Measurements from ENCODE around the gene FIBCD1.

Gene FIBCD1

GRCh38 chr9:130908878-130909355 lies 30.1 kb downstream of the FIBCD1 start:
- ATAC-seq (no peak), DNase-seq (no peak)
- Mint-ChIP-seq H3K36me3 (ENCODE audit: low read depth) (no peaks in the 10 kb centered on the region), H3K4me3 (no peak overlapping the region), H3K27ac (no peak overlapping the region), H3K9me3 (no peaks in the 10 kb centered on the region), H3K27me3 (peaks cover 2% of the 10 kb centered on the region), H3K4me1 (no peaks in the 10 kb centered on the region)

GRCh38 chr9:130908146-130908877 lies 30.7 kb downstream of the FIBCD1 start:
- Mint-ChIP-seq H3K27ac (no peak overlapping the region), H3K4me3 (no peak overlapping the region), H3K27me3 (peaks cover 2% of the 10 kb centered on the region), H3K9me3 (no peaks in the 10 kb centered on the region), H3K4me1 (no peaks in the 10 kb centered on the region), H3K36me3 (ENCODE audit: low read depth) (no peaks in the 10 kb centered on the region)
- DNase-seq = no peak
- ATAC-seq = no peak

DNA sequence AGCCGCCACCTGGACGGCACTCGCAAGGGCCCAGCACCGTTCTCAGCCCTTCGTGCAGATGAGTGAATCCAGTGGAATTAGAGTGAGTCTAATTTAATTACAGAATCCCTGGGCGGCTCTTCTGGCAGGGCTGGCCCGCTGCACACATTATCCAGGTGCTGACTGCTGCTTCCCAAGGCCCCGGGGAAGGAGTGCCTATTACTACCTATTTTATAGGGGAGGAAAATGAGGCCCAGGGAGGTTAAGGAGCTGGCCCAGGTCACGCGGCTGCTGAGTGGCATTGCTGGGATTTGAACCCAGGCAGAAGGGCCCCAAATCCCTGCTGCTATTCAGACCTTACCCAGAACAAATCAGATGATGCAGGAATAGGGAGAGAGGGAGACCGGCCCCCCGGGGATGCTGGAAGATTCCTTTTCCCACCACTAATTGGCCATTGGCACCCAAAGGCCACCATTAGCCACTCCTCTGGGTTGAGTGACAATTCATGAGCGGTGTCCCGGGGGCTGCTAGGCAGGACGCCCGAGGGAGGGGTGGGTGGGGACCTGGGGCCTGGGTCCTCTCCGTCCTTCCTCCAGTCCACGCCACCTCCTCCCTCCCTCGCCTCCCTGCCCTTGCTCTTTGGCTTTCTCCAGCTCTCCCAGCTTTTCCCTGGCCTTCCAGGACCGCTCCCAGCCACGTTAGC lies 32.2 kb downstream of the FIBCD1 start:
- DNase-seq (no peak), ATAC-seq (no peak)
- no peaks in the 10 kb centered on the region for H3K36me3 Mint-ChIP-seq (ENCODE audit: low read depth)
- H3K4me3 Mint-ChIP-seq = no peak overlapping the region
- no peaks in the 10 kb centered on the region for H3K9me3 Mint-ChIP-seq
- no peak overlapping the region for H3K27ac Mint-ChIP-seq
- H3K4me1 Mint-ChIP-seq = no peaks in the 10 kb centered on the region
- H3K27me3 Mint-ChIP-seq = peaks cover 2% of the 10 kb centered on the region

GRCh38 chr9:130905902-130906734 lies 32.9 kb downstream of the FIBCD1 start:
- no peak for DNase-seq
- H3K36me3 Mint-ChIP-seq (ENCODE audit: low read depth) = no peaks in the 10 kb centered on the region
- ATAC-seq = no peak
- no peaks in the 10 kb centered on the region for H3K4me1 Mint-ChIP-seq
- H3K27ac Mint-ChIP-seq = no peak overlapping the region
- peaks cover 2% of the 10 kb centered on the region for H3K27me3 Mint-ChIP-seq
- no peaks in the 10 kb centered on the region for H3K9me3 Mint-ChIP-seq
- H3K4me3 Mint-ChIP-seq = no peak overlapping the region

DNA sequence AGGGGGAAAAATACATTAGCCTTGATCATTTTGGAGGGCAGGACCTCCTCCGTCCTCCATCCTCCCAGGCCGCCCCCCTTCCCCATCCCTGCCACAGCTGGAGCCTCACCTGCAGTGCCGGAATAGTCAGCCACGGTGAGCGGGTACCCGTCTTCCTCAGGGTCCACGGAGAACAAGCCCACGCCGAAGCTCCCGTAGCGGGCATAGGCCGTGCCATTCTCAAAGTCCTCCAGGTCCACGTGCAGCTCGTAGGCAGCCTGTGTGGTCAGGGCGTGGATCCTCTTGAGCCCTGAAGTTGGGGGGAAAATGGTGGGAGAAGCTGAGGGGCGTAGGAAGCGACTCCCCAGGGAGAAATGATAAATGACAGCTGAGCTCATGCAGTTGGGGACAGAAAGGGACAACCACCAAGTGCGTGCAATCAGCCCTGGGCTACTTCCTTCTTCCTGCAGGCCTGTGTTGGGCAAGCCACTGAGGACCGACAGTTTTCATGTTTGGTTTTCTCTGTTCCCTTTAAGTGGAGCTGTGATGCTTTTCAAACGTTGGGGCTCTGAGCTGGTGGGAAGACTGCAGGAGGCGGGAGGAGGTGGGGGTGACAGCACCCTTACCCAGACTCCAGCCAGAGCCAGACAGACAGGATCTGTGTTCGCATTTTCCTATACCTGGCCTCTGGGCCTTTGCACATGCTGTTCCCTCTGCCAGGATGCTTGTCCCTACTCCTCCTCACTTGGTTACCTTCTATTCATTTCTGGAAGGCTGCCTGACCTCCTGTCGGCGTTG lies 33.7 kb downstream of the FIBCD1 start:
- Mint-ChIP-seq H3K4me3 (no peak overlapping the region), H3K36me3 (ENCODE audit: low read depth) (no peaks in the 10 kb centered on the region), H3K4me1 (no peaks in the 10 kb centered on the region), H3K27me3 (peaks cover 2% of the 10 kb centered on the region), H3K9me3 (no peaks in the 10 kb centered on the region), H3K27ac (no peak overlapping the region)
- no peak for DNase-seq
- ATAC-seq = no peak

DNA sequence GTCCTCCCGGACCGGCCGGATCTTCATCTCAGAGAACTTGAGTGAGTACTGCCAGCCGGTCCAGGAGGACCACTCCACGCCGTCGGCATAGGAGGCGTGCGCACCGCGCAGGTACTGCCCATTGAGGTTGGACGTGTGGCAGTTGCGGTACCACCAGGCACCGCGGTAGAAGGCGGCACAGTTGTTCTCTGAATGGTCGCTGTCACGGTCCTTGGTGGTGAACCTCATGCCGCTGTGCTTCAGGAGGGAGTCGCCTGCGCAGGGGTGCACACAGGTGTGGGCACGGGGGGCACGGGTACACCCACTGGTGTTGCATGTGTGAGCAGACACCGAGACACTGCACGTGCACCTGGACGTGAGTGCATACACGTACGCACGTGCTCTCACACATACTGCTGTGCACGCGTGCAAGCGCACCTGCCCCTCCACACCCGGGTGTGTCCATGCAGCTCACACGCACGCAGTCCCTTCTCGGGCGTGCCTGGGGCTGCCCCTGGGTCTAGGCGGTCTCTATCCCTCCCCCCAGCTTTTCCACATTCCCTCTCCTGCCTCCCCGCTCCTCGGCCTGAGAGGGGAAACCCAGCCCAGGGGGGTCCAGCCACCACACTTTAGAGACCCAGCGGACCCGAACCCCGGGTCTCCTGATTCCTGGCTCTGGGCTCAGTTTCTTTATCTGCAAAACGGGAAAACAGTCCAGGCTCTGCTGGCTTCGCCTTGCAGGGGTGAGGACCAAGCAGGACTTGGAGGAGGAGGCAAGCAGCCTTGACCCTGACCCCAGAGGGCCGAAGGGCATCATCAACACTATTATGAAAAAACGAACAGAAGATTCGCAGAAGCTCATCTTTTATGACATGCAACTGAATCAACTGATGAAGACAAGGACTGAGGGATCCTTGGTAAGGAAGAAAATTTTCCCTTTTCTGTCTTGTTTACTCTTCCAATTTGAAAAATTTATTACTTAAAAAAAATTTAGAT lies 34.7 kb downstream of the FIBCD1 start:
- Mint-ChIP-seq H3K36me3 (ENCODE audit: low read depth) (no peaks in the 10 kb centered on the region), H3K9me3 (no peaks in the 10 kb centered on the region), H3K4me1 (no peaks in the 10 kb centered on the region), H3K27ac (no peak overlapping the region), H3K4me3 (no peak overlapping the region), H3K27me3 (peaks cover 6% of the 10 kb centered on the region)
- ATAC-seq = no peak
- no peak for DNase-seq

DNA sequence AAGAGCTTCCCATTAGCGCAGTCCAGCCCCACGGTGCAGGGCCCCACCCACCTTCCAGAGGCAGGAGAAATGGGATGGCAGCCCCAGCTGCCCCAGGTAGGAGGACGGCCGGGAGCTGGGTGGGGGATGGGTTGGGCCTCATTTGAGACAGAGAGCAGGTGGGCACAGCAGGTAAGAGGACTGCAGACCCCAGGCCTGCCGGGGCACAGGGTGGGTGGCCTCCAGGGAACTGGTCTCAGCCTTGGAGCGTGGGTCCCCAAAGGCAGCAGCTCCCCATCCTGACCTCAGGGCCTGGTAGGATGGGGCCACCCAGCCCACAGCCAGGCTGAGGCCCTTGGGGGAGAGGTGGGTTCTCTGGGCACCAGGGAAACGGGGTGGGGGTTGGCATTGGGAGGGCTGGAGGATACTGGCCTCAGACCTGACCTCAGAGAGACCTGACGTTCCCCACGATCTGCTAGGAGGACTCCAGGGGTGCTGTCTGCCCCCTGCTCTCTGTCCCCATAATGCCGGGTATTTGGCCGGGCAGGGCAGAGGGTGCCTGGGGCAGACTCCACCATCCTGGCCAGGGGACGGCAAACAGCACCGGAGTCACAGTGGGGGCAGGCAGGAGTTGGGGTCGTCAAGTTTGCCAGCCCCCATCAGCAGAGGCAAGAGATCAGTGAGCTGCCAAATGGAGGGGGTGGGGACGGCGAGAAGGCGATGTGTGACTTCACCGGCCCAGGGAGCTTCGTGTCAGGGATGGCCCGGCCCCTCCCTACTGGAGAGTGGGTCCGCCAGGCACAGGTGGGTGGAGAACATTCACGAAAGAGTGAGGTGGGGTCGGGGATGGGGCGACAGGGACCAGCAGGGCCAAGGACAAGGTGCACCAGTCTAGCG lies 35.6 kb downstream of the FIBCD1 start:
- ATAC-seq (no peak), DNase-seq (no peak)
- no peak overlapping the region for H3K4me3 Mint-ChIP-seq
- H3K4me1 Mint-ChIP-seq = no peaks in the 10 kb centered on the region
- H3K27ac Mint-ChIP-seq = no peak overlapping the region
- no peaks in the 10 kb centered on the region for H3K9me3 Mint-ChIP-seq
- peaks cover 6% of the 10 kb centered on the region for H3K27me3 Mint-ChIP-seq
- no peaks in the 10 kb centered on the region for H3K36me3 Mint-ChIP-seq (ENCODE audit: low read depth)

DNA sequence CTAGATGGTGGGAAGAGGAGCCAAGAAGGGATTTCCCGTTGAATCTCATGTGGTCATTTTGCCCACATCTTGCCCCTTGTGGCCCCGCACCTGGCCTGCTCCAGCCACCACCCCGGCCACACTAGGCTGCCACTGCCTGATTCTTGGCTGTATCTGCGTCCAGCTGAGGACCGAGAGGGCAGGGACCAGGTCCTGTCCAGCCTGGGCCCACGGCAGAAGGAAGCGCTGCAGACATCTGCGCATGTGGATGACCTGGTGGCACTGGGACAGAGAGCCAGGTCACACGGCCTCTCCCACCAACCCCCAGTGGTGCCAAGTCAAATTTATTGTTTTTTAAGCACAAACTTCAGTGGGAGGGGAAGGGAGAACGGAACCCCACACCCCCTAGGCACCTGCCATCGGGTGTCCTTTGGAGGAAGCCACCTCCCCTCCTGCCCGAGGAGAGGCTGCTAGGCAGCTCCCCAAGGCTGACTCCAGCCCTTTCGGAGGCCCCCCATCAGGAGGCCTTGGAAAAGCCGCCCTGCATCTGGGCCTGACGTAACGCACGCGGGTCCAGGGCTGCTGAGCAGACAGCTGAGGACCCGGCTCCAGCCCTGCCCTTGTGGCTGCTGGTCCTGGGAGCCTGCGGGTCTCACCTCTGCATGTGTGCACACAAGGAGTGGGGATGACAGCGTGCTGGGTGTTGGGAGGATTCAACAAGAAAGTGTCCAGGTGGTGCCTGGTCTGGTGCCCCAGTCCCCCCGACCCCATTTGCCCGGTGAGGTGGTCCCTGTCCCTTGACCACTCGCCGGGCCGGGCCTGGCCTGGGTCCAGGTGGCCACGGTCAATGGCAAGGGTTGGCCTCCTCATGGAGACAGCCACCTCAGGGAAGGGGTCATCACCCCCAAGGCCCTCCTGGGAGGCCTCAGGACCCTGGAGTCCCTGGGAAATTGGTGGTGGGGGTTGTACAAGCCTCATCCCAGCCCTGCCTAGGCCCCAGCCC lies 36.6 kb downstream of the FIBCD1 start:
- no peaks in the 10 kb centered on the region for H3K36me3 Mint-ChIP-seq (ENCODE audit: low read depth)
- DNase-seq (no peak), ATAC-seq (no peak)
- peaks cover 6% of the 10 kb centered on the region for H3K27me3 Mint-ChIP-seq
- no peak overlapping the region for H3K4me3 Mint-ChIP-seq
- H3K4me1 Mint-ChIP-seq = no peaks in the 10 kb centered on the region
- H3K9me3 Mint-ChIP-seq = no peaks in the 10 kb centered on the region
- H3K27ac Mint-ChIP-seq = no peak overlapping the region

GRCh38 chr9:130901498-130902203 lies 37.4 kb downstream of the FIBCD1 start:
- no peaks in the 10 kb centered on the region for H3K36me3 Mint-ChIP-seq (ENCODE audit: low read depth)
- H3K9me3 Mint-ChIP-seq = no peaks in the 10 kb centered on the region
- H3K4me3 Mint-ChIP-seq = no peak overlapping the region
- no peak for ATAC-seq
- H3K27ac Mint-ChIP-seq = no peak overlapping the region
- peaks cover 3% of the 10 kb centered on the region for H3K27me3 Mint-ChIP-seq
- no peaks in the 10 kb centered on the region for H3K4me1 Mint-ChIP-seq
- no peak for DNase-seq

- H3K27ac Mint-ChIP-seq = no peak overlapping the region
These were observed 38.1 kb downstream of the FIBCD1 start for GRCh38 chr9:130900701-130901497.

More at GRCh38 chr9:130900701-130901497, 38.1 kb downstream of the FIBCD1 start:
- Mint-ChIP-seq H3K36me3 (ENCODE audit: low read depth) (no peaks in the 10 kb centered on the region), H3K9me3 (no peaks in the 10 kb centered on the region), H3K27me3 (peaks cover 3% of the 10 kb centered on the region), H3K4me3 (no peak overlapping the region), H3K4me1 (no peaks in the 10 kb centered on the region)
- no peak for DNase-seq
- ATAC-seq = no peak

Data from activated naive CD8-positive, alpha-beta T cell treated with anti-CD3 and anti-CD28 coated beads, Interleukin-2, amount 50 U/mL, for 24 hours (primary cell).